Keratinocyte (primary cell): Measurements from ENCODE around the gene MIA2. TPM values are rescaled to one million over a fixed set of nuclear protein-coding genes. Genes with fewer than 3 reads are reported as not detected.

Experiments used
- DNase-seq: peaks from one replicate; pipeline ENCODE4 v3.0.0-alpha.2; 2011; ENCODE audit warnings: low read depth, missing footprints, low spot score
- FAIRE-seq: peaks from 2 replicates; lab custom pipeline; 2011; peaks lifted over from hg19 to GRCh38; lab: Jason Lieb, UNC
- H2AFZ ChIP-seq: 2 replicates; pipeline ENCODE4 v1.6.0; 2012; ENCODE audit warnings: low read length, control low read depth, inconsistent platforms; ENCODE audit not compliant: control insufficient read depth
- H3K27ac ChIP-seq: 2 replicates; pipeline ENCODE4 v1.5.1; 2011; ENCODE audit warnings: low read length; ENCODE audit not compliant: control insufficient read depth, insufficient read depth
- H3K27me3 ChIP-seq: 3 replicates; pipeline ENCODE4 v1.6.0; 2011; ENCODE audit warnings: low read length; ENCODE audit not compliant: control insufficient read depth, insufficient read depth; ENCODE audit errors: extremely low read depth
- H3K36me3 ChIP-seq, 2 experiments: 2 replicates in 1 of 2; 3 replicates in 1 of 2; pipeline ENCODE4 v1.5.1; 2011; ENCODE audit warnings: low read length in 2 of 2, mild to moderate bottlenecking in 1 of 2; ENCODE audit not compliant: control insufficient read depth in 2 of 2, insufficient read depth in 2 of 2; ENCODE audit errors: extremely low read depth in 1 of 2
- H3K4me1 ChIP-seq: 3 replicates; pipeline ENCODE4 v1.5.1; 2011; ENCODE audit warnings: low read length; ENCODE audit not compliant: control insufficient read depth, insufficient read depth; ENCODE audit errors: extremely low read depth
- H3K4me2 ChIP-seq: 3 replicates; pipeline ENCODE4 v1.6.0; 2011; ENCODE audit warnings: low read depth, low read length; ENCODE audit not compliant: control insufficient read depth, insufficient read depth; ENCODE audit errors: extremely low read depth
- H3K4me3 ChIP-seq, 3 experiments: fragments of 200-600 bp in 1 of 3; sonication (generic) in 1 of 3; 2 replicates in 2 of 3; 3 replicates in 1 of 3; pipeline ENCODE4 v1.5.1; 2011 to 2016; ENCODE audit warnings: low read length in 3 of 3, mild to moderate bottlenecking in 3 of 3, control low read depth in 2 of 3, inconsistent platforms in 1 of 3, low read depth in 1 of 3, mixed read lengths in 1 of 3, mixed run types in 1 of 3, moderate library complexity in 1 of 3; ENCODE audit not compliant: control insufficient read depth in 2 of 3, insufficient read depth in 2 of 3; ENCODE audit errors: extremely low read depth in 1 of 3
- H3K79me2 ChIP-seq: 2 replicates; pipeline ENCODE4 v1.6.0; 2012; ENCODE audit warnings: low read length; ENCODE audit not compliant: control insufficient read depth, insufficient read depth
- H3K9ac ChIP-seq: 3 replicates; pipeline ENCODE4 v1.6.0; 2011; ENCODE audit warnings: low read length; ENCODE audit not compliant: control insufficient read depth, insufficient read depth; ENCODE audit errors: extremely low read depth
- H3K9me1 ChIP-seq: 3 replicates; pipeline ENCODE4 v1.6.0; 2011; ENCODE audit warnings: low read length; ENCODE audit not compliant: control insufficient read depth, insufficient read depth; ENCODE audit errors: extremely low read depth
- H3K9me3 ChIP-seq: 2 replicates; pipeline ENCODE4 v1.5.1; 2012; ENCODE audit warnings: low read depth, low read length; ENCODE audit not compliant: control insufficient read depth
- H4K20me1 ChIP-seq: 3 replicates; pipeline ENCODE4 v1.6.0; 2011; ENCODE audit warnings: low read length; ENCODE audit not compliant: control insufficient read depth, insufficient read depth; ENCODE audit errors: extremely low read depth
- CTCF ChIP-seq, 3 experiments: IDR thresholded peaks in 1 of 3; conservative IDR thresholded peaks in 1 of 3; optimal IDR thresholded peaks in 1 of 3; 2 replicates in 2 of 3; 3 replicates in 1 of 3; pipeline versions ENCODE3 to v1.5.1; 2011; ENCODE audit warnings: low read length in 3 of 3, mild to moderate bottlenecking in 3 of 3, moderate library complexity in 2 of 3, control low read depth in 1 of 3, inconsistent platforms in 1 of 3; ENCODE audit not compliant: insufficient read depth in 2 of 3; ENCODE audit errors: extremely low read depth in 1 of 3
- EZH2 ChIP-seq: IDR thresholded peaks from one replicate; pipeline ENCODE4 v1.6.1; 2012; ENCODE audit warnings: inconsistent platforms, mild to moderate bottlenecking, low read length, moderate library complexity
- dilution Hi-C: fragments of 300-500 bp; cut with MboI; formaldehyde crosslinking; loops from one replicate; pipeline ENCODE4 v1.7.0; 2020; ENCODE audit warnings: low sequenced_read_pairs; ENCODE audit not compliant: extremely low pct_ligation_motif_present
- polyA plus RNA-seq, 5 experiments: library from polyadenylated mRNA; depleted of rRNA in 3 of 5; stranded (reverse) in 3 of 5; stranded (forward) in 1 of 5; unstranded in 1 of 5; fragments of >200 nt; gene quantifications; 1 replicate in 1 of 5; 2 replicates in 3 of 5; 3 replicates in 1 of 5; pipeline versions ENCODE4 v1.2.1 to v1.2.3, GENCODE V29; 2011 to 2012; ENCODE audit warnings: missing spikeins in 2 of 5, low read depth in 1 of 5, low replicate concordance in 1 of 5

Gene MIA2
- polyA plus RNA-seq, 1 donor (not counting 4 experiments of a cell fraction or from before 2014, with no cell fraction given): 21.9 TPM

- Histone ChIP-seq H3K4me2 (no peak overlapping the region), H2AFZ (no peak overlapping the region), H3K27me3 (no peaks in the 10 kb centered on the region), H3K36me3 (no peaks in the 10 kb centered on the region), H3K79me2 (peaks cover 19% of the 10 kb centered on the region), H3K9me1 (no peaks in the 10 kb centered on the region), H3K4me3 (no peak overlapping the region), H3K9me3 (no peaks in the 10 kb centered on the region), H4K20me1 (no peaks in the 10 kb centered on the region), H3K9ac (no peak overlapping the region), H3K4me1 (peaks cover 4% of the 10 kb centered on the region), H3K27ac (no peak overlapping the region)
- no peak for TF ChIP-seq EZH2
- TF ChIP-seq CTCF (optimal IDR thresholded peaks at IDR 0.05 in 1 of 3, IDR thresholded peaks at IDR 0.05 in 1 of 3, conservative IDR thresholded peaks at IDR 0.05 in 1 of 3; ENCODE audit: extremely low read depth in 1 of 3, insufficient read depth in 2 of 3, low read length in 3 of 3): no peak
- DNase-seq: no peak
- FAIRE-seq: no peak
- dilution Hi-C loops: no loop called here
These were observed 192.9 kb downstream of the MIA2 start for GRCh38 chr14:39426605-39427004.

- Histone ChIP-seq H4K20me1 (no peaks in the 10 kb centered on the region), H3K36me3 (no peaks in the 10 kb centered on the region), H3K4me1 (peaks cover 4% of the 10 kb centered on the region), H3K9ac (no peak overlapping the region), H3K27ac (no peak overlapping the region), H3K4me2 (no peak overlapping the region), H3K79me2 (peaks cover 19% of the 10 kb centered on the region), H2AFZ (no peak overlapping the region), H3K9me3 (no peaks in the 10 kb centered on the region), H3K9me1 (no peaks in the 10 kb centered on the region), H3K4me3 (no peak overlapping the region), H3K27me3 (no peaks in the 10 kb centered on the region)
- dilution Hi-C loops: no loop called here
- DNase-seq: no peak
- FAIRE-seq: no peak
- no peak for TF ChIP-seq EZH2
- no peak for TF ChIP-seq CTCF (optimal IDR thresholded peaks at IDR 0.05 in 1 of 3, IDR thresholded peaks at IDR 0.05 in 1 of 3, conservative IDR thresholded peaks at IDR 0.05 in 1 of 3; ENCODE audit: extremely low read depth in 1 of 3, insufficient read depth in 2 of 3, low read length in 3 of 3)
These were observed 194.4 kb downstream of the MIA2 start for GRCh38 chr14:39428118-39428517.
